NCI-H2107 treated with DMSO at 0.1 percent for 48 hours (cell line): ENCODE data around the gene USP8.
"Not testable (repeated sequence)": the region's sequence is repeated elsewhere in the genome, so short reads cannot be mapped to it uniquely, and the experiment has no call there.

Source experiments
- DNase-seq: peaks from one replicate; lab custom pipeline; 2025; ENCODE audit not compliant: unreplicated experiment; lab: John Stamatoyannopoulos, UW

Gene USP8

DNA sequence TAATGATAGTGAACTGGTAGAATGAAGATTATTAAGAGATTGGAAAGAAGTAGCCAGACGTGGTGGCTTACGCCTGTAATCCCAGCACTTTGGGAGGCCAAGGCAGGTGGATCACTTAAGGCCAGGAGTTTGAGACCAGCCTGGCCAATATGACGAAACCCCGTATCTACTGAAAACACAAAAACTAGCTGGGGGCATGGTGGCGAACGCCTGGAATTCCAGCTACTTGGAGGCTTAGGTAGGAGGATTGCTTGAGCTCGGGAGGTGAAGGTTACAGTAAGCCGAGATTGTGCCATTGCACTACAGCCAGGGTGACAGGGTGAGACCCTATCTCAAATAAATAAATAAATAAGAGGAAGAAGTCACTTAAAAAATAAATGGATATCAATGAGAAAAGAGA, 14.0 kb downstream of the USP8 start:
- DNase-seq = no peak

DNA sequence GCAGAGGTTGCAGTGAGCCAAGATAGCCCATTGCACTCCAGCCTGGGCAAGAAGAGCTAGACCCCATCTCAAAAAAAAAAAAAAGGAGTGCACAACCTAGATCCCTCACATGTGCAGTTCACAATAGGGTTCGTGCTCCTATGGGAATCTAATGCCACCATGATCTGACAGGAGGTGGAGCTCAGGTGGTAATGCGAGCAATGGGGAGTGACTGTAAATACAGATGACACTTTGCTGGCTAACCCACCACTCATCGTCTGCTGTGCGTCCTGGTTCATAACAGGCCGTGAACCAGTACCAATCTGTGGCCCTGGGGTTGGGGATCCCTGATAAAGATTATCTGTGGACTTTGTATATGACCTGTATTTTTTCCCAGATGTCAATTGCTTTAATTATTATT, 16.7 kb downstream of the USP8 start:
- DNase-seq = no peak

DNA sequence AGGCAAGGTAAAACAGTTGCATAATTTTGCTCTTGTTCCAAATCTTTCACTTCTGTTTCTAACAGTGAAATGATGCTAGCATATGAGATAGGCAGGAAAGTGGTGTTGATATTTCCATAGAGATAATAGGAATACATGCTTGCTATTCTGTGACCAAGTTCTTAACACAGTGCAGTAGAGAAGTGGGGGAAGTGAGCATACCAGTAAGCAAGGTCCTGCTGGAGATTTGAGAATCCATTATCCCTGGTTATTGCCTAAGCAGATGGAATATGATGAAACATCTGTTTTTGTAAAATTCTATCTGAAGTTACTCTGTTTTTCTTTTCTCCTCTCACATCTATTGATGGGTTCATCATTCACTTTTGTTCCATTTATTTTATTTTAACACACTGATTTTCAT, 28.7 kb downstream of the USP8 start:
- DNase-seq = no peak

DNA sequence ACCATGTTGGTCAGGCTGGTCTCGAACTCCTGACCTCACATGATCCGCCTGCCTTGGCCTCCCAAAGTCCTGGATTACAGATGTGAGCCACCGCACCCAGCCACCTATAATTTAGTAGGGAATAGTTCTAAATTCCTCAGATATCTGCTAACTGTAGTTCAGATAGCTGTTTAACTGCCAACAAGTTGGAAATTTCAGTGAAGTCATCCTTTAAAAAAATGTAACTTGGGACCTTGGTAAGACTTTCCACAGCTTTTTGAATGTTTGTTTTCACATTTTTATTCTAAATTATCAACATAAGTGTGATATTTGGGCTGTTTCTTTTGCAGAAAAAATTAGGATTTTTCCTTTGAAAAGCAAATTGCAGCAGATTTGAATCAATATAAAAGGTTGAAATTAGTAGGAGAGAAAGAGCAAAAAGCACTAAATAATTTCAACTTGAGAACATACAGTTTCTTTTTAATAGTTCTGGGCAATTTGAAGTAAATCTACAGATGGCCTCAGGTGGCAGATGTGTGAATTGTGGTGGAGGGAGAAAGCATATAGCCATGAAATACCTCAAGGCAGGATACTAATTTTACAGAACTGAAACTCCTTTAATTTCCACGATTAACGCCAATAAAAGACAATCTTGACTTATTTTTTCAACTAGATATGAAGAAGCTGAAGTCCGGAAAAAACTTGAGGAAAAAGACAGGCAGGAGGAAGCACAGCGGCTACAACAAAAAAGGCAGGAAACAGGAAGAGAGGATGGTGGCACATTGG, 34.3 kb downstream of the USP8 start:
- no peak for DNase-seq

DNA sequence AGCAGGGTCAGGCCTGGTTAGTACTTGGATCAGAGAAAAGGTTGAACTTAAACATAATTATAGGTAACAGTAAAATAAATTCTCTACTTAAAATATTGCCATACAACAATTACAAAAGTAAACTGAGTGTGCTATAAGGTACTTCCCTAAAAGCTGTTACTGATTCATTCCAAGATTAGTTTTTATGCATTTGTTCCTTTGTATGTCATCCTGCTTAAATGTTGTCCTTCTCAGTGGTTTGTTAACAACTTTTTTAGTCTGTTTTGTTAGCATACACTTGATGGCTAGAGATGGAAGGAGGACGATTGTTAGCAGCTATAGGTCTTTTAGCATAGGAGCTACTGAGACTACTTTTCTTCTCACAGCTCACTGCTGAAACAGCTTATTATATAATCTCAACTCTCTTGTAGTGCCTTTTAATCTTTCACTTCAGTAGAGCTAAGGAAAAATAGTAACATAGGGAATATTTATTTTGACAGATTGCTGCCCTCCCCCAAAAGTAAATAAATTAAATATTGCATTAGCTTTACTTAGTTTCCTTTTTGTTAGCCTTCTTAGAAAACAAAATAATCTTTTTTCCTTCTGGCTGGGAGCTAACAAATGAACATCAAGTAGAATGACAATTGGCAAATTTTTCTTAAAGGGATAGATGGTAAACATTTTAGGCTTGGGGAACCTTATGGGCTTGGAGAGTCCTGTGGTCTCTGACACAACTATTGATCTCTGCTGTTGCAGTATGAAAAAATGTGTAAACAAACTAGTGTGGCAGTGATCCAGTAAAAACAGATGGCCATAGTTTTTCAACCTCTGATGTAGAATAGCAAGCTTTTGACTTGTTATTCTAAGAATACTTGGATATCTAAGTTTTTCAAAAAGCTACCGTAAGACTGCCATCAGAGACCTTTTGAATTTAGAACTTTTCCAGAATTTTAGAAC, 39.5 kb downstream of the USP8 start:
- no peak for DNase-seq

DNA sequence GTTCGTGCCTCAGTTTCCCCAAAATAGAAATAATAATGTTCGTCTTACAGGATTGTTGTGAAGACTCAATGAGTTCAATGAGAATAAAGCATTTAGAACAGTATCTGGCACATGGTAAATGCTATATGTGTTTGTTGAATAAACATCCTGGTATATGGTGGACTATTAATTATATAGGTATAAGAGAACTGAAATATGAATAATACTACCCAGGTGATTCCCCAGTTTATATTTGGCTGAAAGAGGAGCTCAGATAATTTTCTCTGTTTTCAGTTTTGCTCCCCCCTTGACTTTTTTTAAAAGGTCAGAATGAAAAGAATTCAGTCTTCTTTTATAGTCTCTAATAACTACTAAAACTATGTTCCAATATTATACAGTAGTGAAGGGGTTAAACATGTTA, 46.9 kb downstream of the USP8 start:
- DNase-seq = no peak

DNA sequence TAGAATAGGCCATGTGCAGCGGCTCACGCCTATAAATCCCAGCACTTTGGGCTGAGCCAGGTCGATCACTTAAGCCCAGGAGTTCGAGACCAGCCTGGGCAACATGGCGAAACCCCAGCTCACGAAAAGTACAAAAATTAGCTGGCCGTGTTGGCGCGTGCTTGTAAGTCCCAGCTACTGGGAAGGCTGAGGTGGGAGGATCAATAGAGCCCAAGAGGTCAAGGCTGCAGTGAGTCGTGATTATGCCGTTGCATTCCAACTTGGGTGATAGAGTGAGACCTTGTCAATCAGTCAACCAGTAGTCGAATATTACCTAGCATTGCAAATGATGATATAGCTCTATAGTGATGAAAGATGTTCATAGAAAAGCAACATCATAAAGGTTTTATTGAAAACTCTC, 51.9 kb downstream of the USP8 start:
- no peak for DNase-seq

DNA sequence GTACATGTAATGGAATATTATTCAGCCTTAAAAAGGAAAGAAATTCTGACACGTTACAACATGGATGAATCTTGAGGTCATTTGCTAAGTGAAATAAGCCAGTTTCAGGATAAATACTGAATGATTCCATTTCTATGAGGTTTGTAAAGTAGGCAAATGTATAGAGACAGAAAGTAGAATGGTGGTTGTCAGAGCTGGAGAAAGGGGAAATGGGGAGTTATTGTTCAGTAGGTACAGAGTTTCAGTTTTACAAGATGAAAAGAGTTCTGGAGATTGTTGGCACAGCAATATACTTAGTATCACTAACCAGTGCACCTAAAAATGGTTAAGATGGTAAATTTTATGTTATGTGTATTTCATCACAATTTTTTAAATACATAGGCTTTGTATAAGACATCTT, 60.6 kb downstream of the USP8 start:
- no peak for DNase-seq

DNA sequence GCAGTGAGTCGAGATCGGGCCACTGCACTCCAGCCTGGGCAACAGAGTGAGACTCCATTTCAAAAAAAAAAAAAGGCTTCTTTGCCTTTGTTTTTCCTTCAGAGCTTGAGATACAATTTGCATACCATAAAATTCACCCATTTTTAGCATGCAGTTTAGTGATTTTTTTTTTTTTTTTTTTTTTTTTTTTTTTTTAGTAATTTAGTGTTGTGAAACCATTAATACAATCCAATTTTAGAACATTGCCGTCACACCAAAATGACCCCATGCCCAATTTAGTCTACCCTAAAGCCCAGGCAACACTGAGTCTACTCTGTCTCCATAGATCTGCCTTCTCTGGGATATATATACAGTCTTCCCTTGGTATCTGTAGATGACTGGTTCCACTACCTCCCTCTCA, 61.2 kb downstream of the USP8 start:
- no peak for DNase-seq

DNA sequence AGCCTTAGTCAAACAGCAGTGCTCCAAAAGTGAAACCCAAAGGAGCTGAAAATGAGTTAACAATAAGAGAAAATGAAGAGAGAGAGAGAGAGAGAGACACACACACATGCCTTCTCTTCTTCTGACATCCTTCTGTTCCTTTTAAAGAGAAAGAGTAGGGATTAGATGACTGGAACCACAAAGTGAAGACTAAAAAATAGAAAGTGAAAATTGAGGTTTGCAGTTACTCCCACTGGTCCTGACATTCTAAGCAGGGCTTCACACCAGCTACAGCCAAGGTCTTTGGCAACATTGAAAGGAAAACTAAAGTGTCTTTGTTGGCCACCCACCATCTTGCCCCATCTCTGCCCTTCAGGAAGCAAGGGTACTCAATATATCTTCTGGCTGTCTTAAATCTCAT, 63.1 kb downstream of the USP8 start:
- no peak for DNase-seq

DNA sequence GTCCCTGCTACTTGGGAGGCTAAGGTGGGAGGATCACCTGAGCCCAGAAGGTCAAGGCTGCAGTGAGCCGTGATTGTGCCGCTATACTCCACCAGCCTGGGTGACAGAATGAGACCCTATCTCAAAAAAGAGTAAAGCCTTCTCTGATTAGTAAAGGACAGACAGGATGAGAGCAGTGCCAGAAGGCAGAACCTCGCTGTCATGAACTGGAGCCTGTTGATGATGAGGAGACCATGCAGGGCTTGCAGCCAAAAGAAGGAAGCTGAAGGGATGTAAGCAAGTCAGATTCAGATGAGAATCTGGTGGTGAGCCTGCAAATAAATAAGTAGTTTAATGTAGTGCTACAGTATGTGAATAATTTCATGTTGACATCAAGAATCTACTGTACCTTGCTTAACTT, 69.4 kb downstream of the USP8 start:
- DNase-seq = no peak

DNA sequence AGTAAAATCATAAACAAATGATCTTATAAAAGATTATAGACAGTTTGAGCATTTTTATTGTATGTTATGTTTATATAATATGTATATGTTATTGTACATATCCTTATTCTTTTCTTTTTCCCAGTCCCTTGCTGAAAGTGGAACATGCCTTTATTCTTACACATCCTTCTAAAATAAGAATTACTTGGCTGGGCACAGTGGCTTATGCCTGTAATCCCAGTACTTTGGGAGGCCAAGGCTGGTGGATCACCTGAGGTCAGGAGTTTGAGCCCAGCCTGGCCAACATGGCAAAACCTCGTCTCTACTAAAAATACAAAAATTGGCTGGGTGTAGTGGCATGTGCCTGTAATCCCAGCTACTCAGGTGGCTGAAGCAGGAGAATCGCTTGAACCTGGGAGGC, 70.3 kb downstream of the USP8 start:
- not testable (repeated sequence) for DNase-seq

DNA sequence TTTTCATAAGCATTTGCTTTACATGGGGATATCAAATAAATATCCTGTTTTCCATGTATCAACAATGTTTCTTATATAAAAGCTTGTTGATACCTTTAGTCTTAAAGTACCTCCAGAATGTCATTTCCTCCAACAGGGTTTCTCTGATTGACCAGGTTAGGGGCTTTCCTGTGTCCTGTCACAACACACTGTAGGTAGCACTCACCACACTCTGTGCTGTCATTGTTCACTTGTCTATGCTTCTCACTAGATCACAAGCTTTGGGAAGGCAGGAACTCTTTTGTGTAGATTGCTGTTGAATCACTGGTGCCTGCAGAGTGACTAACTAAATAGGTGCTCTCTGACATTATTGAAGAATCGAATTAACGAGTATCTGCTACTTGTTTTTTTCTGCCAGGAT, 72.5 kb downstream of the USP8 start:
- no peak for DNase-seq

DNA sequence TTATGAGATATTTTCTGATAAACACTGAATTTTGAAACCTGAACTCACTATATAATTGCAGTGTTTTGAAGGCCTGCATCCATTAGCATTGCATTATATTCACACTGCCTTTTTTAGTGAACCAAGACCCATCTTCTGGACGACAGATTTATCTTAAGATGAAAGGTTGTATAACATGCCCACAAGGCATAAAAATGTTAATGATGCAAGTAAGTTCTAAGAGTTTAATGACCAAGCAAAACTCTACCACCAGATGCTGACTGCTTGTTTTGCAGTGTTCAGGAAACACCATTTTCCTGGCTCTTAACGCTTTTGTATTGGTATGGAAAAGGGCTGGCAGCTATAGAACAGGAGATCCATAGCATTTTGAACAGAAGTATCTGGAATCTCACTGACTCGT, 76.1 kb downstream of the USP8 start:
- no peak for DNase-seq

DNA sequence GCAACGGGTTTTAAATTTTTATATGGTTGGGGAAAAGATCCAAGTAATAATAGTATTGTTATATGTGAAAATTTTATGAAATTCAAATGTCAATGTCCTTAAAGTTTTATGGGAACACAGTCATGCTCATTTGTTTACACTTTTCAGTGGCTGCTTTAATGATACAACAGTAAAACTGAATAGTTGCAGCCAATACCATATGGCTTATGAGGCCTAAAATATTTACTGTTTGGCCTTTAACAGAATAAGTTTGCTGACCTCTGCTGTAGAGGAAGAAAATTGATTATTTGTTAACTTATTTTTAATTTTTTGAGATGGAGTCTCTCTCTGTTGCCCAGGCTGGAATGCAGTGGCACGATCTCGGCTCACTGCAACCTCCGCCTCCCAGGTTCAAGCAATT, 77.6 kb downstream of the USP8 start:
- DNase-seq = no peak

DNA sequence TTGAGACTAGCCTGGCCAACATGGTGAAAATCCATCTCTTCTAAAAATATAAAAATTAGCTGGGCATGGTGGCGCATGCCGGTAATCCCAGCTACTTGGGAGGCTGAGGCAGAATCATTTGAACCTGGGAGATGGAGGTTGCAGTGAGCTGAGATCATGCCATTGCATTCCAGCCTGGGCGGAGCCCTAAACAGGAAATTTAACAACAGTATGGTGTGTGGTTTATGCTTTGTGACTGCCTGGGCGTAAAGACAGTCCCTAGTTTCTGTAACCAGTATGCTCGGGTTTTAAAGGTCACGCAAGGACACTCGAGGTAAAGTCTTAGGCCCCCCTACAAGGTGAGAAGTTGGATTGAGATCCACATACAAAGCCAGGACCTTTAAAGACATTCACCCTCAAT, 78.9 kb downstream of the USP8 start:
- no peak for DNase-seq

DNA sequence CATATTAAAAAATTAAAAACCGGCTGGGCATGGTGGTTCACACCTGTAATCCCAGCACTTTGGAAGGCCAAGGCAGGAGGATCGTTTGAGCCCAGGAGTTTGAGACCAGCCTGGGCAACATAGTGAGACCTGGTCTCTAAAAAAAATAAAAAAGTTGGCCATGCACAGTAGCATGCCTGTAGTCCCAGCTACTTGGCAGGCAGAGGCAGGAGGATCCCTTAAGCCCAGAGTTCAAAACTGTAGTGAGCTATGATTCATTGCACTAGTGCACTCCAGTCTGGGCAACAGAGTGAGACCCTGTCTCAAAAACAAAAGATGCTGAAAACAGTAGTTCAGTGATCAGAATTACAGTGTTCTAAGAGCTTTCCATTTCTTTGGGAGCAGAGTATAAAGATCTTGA, 81.5 kb downstream of the USP8 start:
- DNase-seq = not testable (repeated sequence)

DNA sequence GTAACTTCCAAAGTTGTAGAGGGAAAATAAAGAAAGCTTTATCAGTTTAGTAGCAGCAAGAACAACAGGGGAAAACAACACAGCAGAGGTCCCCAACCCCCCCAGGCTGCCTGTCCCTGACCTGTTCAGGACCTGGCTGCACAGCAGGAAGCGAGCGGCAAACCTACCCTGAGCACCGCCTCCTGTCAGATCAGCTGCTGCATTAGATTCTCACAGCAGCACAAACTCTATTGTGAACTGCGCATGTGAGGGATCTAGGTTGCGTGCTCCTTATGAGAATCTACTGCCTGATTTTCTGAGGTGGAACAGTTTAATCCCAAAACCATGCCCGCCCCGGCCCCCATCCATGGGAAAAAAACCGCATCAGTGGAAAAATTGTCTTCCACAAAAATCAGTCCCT, 81.9 kb downstream of the USP8 start:
- DNase-seq = no peak

DNA sequence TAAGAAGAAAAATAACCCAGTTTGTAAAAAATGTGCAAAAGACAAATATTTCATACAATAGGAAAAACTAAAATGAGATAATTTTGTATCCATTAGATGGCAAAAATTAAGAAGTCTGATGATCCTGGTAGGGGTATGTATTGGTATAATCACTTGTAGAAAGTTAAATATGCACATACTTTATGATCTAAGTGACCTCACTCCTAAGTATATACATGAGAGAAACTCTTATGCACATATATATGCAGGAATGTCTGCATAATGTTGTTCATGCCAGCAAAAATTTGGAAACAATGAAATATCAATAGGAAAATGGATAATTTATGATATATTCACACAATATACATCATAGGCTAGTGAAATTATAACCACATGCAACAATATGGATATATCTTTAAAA, 88.8 kb downstream of the USP8 start:
- DNase-seq = no peak

DNA sequence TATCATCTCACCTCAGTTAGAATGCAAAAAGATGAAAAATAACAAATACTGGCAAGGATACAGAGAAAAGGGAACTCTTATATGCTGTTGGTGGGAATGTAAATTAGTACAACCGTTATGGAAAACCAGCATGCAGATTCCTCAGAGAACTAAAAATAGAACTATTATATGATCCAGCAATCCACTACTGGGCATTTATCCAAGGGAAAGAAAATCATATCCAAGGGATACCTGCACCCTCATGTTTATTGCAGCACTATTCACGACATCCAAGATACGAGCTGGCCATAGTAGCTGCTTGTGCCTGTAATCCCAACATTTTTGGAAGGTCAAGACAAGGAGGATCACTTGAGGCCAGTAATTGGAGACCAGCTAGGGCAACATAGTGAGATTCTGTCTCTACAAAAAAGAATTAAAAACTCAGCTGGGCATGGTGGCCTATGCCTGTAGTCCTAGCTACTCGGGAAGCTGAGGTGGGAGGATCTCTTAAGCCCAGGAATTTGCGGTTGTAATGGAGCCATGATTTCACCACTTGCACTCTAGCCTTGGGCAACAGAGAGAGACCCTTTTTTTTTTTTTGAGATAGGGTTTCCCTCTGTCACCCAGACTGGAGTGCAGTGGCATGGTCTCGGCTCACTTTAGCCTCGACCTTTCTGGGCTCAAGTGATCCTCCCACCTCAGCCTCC, 95.7 kb downstream of the USP8 start:
- no peak for DNase-seq

DNA sequence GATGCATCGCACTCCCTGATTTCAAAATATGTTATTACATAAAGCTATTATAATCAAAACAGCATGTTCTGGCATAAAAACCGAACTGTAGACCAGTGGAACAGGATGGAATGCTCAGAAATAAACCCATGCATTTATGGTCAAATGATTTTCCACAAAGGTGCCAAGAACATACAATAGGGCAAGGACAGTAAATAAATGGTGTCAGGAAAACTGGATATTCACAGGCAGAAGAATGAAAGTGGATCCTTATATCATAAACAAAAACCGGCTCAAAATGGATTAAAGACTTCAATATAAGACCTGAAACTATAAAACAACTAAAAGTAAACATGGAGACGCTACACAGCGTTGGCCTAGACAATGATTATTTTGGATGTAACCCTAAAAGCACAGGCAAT, 99.6 kb downstream of the USP8 start:
- no peak for DNase-seq

DNA sequence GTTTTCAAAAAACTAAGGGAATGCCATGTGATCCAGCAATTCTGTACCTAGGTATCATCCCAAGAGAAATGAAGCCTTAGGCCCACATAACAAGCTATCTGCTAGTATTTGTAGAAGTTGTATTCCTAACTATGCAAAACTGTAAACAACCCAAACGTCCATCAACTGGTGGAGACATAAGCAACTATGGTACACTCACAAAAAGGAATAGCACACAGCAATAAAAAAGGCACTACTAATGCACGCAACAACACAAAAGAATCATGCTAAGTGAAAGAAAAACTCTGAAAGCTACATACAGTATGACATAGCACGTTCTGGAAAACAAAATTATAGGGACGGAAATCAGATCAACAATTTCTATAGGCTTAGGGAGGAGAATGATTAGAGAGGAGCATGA, 107.0 kb downstream of the USP8 start:
- no peak for DNase-seq
